Nephron progenitor cell (in vitro differentiated cells): ENCODE data around the gene HIF3A.

Source experiments
- DNase-seq: peaks from one replicate; pipeline ENCODE4 v3.0.0; 2021
- H3K27ac Mint-ChIP-seq: 2 replicates; pipeline ENCODE4 v1.8.0; 2021; ENCODE audit warnings: mild to moderate bottlenecking, moderate library complexity, mixed read lengths
- H3K27me3 Mint-ChIP-seq: 2 replicates; pipeline ENCODE4 v1.8.0; 2021; ENCODE audit warnings: mild to moderate bottlenecking, low read depth, mixed read lengths; ENCODE audit not compliant: poor library complexity
- H3K36me3 Mint-ChIP-seq: 2 replicates; pipeline ENCODE4 v1.8.0; 2021; ENCODE audit warnings: low read depth, mixed read lengths
- H3K4me1 Mint-ChIP-seq: 2 replicates; pipeline ENCODE4 v1.8.0; 2021; ENCODE audit warnings: mixed read lengths
- H3K4me3 Mint-ChIP-seq: 2 replicates; pipeline ENCODE4 v1.8.0; 2021; ENCODE audit warnings: mild to moderate bottlenecking, moderate library complexity, mixed read lengths
- H3K9me3 Mint-ChIP-seq: 2 replicates; pipeline ENCODE4 v1.8.0; 2021; ENCODE audit warnings: mild to moderate bottlenecking, moderate library complexity, mixed read lengths
- CTCF ChIP-seq: fragments of 200-600 bp; sonication (generic); IDR thresholded peaks from 2 replicates; pipeline ENCODE4 v1.5.0; 2021; ENCODE audit warnings: antibody characterized with exemption

The HIF3A gene

GRCh38 chr19:46378268-46378667 lies 81.4 kb downstream of the HIF3A start:
- H3K4me1 Mint-ChIP-seq, result peaks cover 18% of the 10 kb centered on the region
- H3K36me3 Mint-ChIP-seq, result peaks cover 75% of the 10 kb centered on the region
- H3K27ac Mint-ChIP-seq, result peak overlapping the region; percentile 32
- H3K27me3 Mint-ChIP-seq, result no peaks in the 10 kb centered on the region
- DNase-seq, result no peak
- H3K4me3 Mint-ChIP-seq, result no peak overlapping the region
- TF ChIP-seq CTCF, result no peak
- peaks cover 12% of the 10 kb centered on the region for H3K9me3 Mint-ChIP-seq

DNA sequence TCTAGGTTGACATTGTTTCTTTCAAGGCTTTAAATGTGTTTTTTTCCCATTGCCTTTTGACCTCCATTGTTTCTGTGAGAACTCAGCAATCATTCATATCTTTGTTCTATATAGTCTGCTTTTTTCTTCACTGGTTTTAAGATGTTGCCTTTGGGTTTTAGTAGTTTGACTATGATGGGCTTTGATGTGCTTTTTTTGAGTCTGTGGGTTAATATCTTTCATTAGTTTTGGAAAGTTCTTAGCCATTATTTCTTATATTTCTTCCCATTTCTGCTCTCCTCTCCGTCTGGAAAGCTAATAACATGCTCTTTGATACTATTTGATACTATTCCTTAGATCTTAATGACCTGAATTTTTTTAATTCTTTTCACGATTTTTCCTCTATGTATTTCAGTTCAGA lies 83.8 kb downstream of the HIF3A start:
- DNase-seq, result no peak
- H3K36me3 Mint-ChIP-seq, result peaks cover 93% of the 10 kb centered on the region
- H3K4me3 Mint-ChIP-seq, result no peak overlapping the region
- H3K27ac Mint-ChIP-seq, result no peak overlapping the region
- TF ChIP-seq CTCF, result no peak
- no peaks in the 10 kb centered on the region for H3K27me3 Mint-ChIP-seq
- peaks cover 12% of the 10 kb centered on the region for H3K9me3 Mint-ChIP-seq
- peaks cover 18% of the 10 kb centered on the region for H3K4me1 Mint-ChIP-seq

DNA sequence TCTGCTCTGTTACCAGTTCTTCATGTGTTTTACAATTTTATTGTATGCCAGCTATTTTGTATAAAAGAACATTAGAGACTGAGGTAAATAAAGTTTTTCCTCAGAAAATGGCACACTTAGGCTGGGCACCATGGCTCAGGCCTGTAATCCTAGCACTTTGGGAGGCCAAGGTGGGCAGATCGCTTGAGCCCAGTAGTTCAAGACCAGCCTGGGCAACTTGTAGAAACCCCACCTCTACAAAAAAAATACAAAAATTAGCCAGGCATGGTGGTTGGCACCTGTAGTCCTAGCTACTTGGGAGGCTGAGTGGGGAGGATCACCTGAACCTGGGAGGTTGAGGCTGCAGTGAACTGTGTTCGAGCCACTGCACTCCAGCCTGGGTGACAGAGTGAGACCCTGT lies 84.5 kb downstream of the HIF3A start:
- peaks cover 92% of the 10 kb centered on the region for H3K36me3 Mint-ChIP-seq
- H3K27me3 Mint-ChIP-seq, result no peaks in the 10 kb centered on the region
- no peak overlapping the region for H3K4me3 Mint-ChIP-seq
- peaks cover 18% of the 10 kb centered on the region for H3K4me1 Mint-ChIP-seq
- no peak for TF ChIP-seq CTCF
- H3K27ac Mint-ChIP-seq, result no peak overlapping the region
- no peak for DNase-seq
- peaks cover 12% of the 10 kb centered on the region for H3K9me3 Mint-ChIP-seq

GRCh38 chr19:46381756-46382345 lies 85.0 kb downstream of the HIF3A start:
- Mint-ChIP-seq H3K27me3 (no peaks in the 10 kb centered on the region), H3K9me3 (peaks cover 12% of the 10 kb centered on the region), H3K27ac (peak overlapping the region; percentile 6), H3K4me1 (peaks cover 18% of the 10 kb centered on the region), H3K36me3 (peaks cover 89% of the 10 kb centered on the region), H3K4me3 (no peak overlapping the region)
- no peak for TF ChIP-seq CTCF
- no peak for DNase-seq

DNA sequence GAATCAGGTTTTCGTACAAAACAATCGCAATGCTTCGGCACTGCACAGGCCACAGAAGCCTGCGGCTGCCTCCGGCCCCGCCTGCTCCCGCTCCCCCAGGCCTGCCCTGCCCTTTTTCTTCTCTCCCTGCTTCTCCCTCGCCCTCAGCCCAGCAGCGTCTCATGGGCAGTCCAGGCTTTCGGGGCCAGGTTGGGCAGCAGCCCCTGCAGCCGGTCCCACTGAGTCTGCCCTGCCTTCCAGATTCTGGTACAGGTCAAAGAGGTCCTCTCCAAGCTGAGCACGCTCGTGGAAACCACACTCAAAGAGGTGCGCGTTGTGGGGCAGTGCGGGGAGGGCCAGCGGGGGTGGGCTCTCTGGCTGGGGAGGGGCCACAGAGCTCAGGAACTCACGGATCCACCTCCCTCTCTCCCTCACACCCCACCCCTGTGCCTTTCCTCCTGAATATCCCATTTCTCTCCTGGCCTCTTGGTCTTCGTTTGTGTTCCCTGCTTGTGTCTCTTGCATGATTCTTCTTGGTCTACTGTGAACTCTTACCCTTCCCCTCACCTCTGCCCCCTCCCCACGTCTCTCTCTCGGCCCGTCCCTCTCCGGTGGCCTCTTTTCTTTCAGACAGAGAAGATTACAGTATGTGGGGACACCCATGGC lies 86.5 kb downstream of the HIF3A start:
- H3K27me3 Mint-ChIP-seq, result no peaks in the 10 kb centered on the region
- TF ChIP-seq CTCF, result no peak
- H3K4me1 Mint-ChIP-seq, result peaks cover 18% of the 10 kb centered on the region
- no peak for DNase-seq
- H3K4me3 Mint-ChIP-seq, result no peak overlapping the region
- H3K27ac Mint-ChIP-seq, result peak overlapping the region; percentile 96
- H3K36me3 Mint-ChIP-seq, result peaks cover 89% of the 10 kb centered on the region
- peaks cover 12% of the 10 kb centered on the region for H3K9me3 Mint-ChIP-seq

GRCh38 chr19:46383846-46384245 lies 87.0 kb downstream of the HIF3A start:
- no peak for TF ChIP-seq CTCF
- peaks cover 89% of the 10 kb centered on the region for H3K36me3 Mint-ChIP-seq
- no peak for DNase-seq
- no peaks in the 10 kb centered on the region for H3K27me3 Mint-ChIP-seq
- peak overlapping the region; percentile 96 for H3K27ac Mint-ChIP-seq
- peaks cover 18% of the 10 kb centered on the region for H3K4me1 Mint-ChIP-seq
- H3K4me3 Mint-ChIP-seq, result no peak overlapping the region
- peaks cover 12% of the 10 kb centered on the region for H3K9me3 Mint-ChIP-seq
